ENCODE results near the gene PPP3R1. TPM values are rescaled to one million over a fixed set of nuclear protein-coding genes. Genes with fewer than 3 reads are reported as not detected.

Gene PPP3R1
- 10 to 100 TPM; 65.4 to 66.0 TPM for total RNA-seq

GRCh38 chr2:68252400-68253218, at the start of gene PPP3R1:
Gene PPP3R1 (minus strand): TSS chr2:68252532. CDS start chr2:68252127, 405 bp downstream.
- peaks cover 26% of the 10 kb centered on the region for H3K4me1 Mint-ChIP-seq
- DNase-seq (peak; percentile 95), ATAC-seq (ENCODE audit: low read depth) (peak; percentile 89)
- no peaks in the 10 kb centered on the region for H3K27me3 Mint-ChIP-seq
- POLR2A ChIA-PET: interaction anchor here (0.6 to 1.6 kb wide), 10 partner anchors 52 to 684 kb away, joined by 3 to 12 read pairs (median 4); partner anchors contain the start of genes APLF and PNO1
- H3K36me3 Mint-ChIP-seq: peaks cover 13% of the 10 kb centered on the region
- H3K27ac Mint-ChIP-seq: peak within 1 kb of the TSS; percentile 97
- peak within 1 kb of the TSS; percentile 98 for H3K4me3 Mint-ChIP-seq
- H3K9me3 Mint-ChIP-seq: no peaks in the 10 kb centered on the region

GRCh38 chr2:68295516-68295915, 43.2 kb upstream of the PPP3R1 start:
- peaks cover 17% of the 10 kb centered on the region for H3K27me3 Mint-ChIP-seq
- ATAC-seq (ENCODE audit: low read depth) (no peak), DNase-seq (no peak)
- POLR2A ChIA-PET: interaction anchor here (0.6 kb wide), 1 partner anchor 144 kb away, joined by 3 read pairs; no protein-coding TSS in a partner anchor
- H3K27ac Mint-ChIP-seq: no peak overlapping the region
- H3K4me3 Mint-ChIP-seq: no peak overlapping the region
- no peaks in the 10 kb centered on the region for H3K9me3 Mint-ChIP-seq
- peaks cover 6% of the 10 kb centered on the region for H3K4me1 Mint-ChIP-seq
- H3K36me3 Mint-ChIP-seq: no peaks in the 10 kb centered on the region

GRCh38 chr2:68294913-68295312, 42.6 kb upstream of the PPP3R1 start:
- H3K9me3 Mint-ChIP-seq: no peaks in the 10 kb centered on the region
- ATAC-seq (ENCODE audit: low read depth) (no peak), DNase-seq (no peak)
- H3K4me3 Mint-ChIP-seq: no peak overlapping the region
- POLR2A ChIA-PET: no interaction called here
- peaks cover 6% of the 10 kb centered on the region for H3K4me1 Mint-ChIP-seq
- H3K36me3 Mint-ChIP-seq: no peaks in the 10 kb centered on the region
- H3K27ac Mint-ChIP-seq: no peak overlapping the region
- H3K27me3 Mint-ChIP-seq: peaks cover 19% of the 10 kb centered on the region

GRCh38 chr2:68294187-68294586, 41.9 kb upstream of the PPP3R1 start:
- ATAC-seq (ENCODE audit: low read depth) (no peak), DNase-seq (no peak)
- POLR2A ChIA-PET: no interaction called here
- H3K36me3 Mint-ChIP-seq: no peaks in the 10 kb centered on the region
- H3K4me3 Mint-ChIP-seq: no peak overlapping the region
- peaks cover 13% of the 10 kb centered on the region for H3K27me3 Mint-ChIP-seq
- H3K4me1 Mint-ChIP-seq: peaks cover 6% of the 10 kb centered on the region
- no peaks in the 10 kb centered on the region for H3K9me3 Mint-ChIP-seq
- no peak overlapping the region for H3K27ac Mint-ChIP-seq

DNA sequence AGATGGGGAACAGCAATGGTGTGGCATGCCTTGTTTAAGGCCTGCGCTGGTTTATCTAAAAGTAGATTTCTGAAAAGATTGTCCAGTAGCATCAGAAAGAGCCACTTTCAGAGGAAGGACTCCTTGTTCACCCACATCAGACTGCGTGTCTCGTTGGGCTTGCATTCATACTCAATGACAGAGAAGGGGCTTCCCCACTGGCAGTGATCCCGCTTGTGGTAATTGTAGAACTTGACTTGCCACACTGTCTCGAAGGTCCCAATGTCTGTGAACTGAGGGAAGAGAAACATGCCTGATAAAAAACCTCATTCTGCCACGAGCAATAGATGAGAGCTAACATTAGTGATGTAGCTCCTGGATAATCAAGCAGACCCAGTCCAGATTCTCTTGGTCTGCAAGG, 41.4 kb upstream of the PPP3R1 start:
- no peak for ATAC-seq (ENCODE audit: low read depth)
- POLR2A ChIA-PET: no interaction called here
- H3K36me3 Mint-ChIP-seq: no peaks in the 10 kb centered on the region
- H3K27ac Mint-ChIP-seq: no peak overlapping the region
- peaks cover 13% of the 10 kb centered on the region for H3K27me3 Mint-ChIP-seq
- H3K4me3 Mint-ChIP-seq: no peak overlapping the region
- no peaks in the 10 kb centered on the region for H3K9me3 Mint-ChIP-seq
- peaks cover 6% of the 10 kb centered on the region for H3K4me1 Mint-ChIP-seq
- no peak for DNase-seq

DNA sequence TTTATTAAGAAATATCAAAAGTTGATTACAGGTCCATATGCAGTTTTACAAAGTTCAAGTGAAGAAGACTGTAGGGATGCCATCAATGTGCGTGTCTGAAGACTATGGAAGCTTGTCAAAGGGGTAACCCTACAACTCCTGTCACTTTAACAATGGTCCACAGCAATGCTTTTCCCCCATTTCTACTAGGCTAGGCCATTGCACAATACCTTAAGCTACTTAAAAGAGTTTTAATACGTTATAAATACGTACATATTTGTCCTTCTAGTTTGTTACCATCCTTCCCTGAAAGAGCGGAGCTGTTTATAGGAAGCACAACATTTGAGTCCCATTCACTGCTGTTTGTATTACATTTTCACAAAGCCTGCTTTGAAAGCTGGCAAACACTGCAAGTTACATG, 40.7 kb upstream of the PPP3R1 start:
- DNase-seq (no peak), ATAC-seq (ENCODE audit: low read depth) (no peak)
- Mint-ChIP-seq H3K4me3 (no peak overlapping the region), H3K9me3 (no peaks in the 10 kb centered on the region), H3K4me1 (peaks cover 6% of the 10 kb centered on the region), H3K27me3 (peaks cover 20% of the 10 kb centered on the region), H3K36me3 (no peaks in the 10 kb centered on the region), H3K27ac (no peak overlapping the region)
- POLR2A ChIA-PET: no interaction called here

- Mint-ChIP-seq H3K27me3 (peaks cover 28% of the 10 kb centered on the region), H3K4me1 (peaks cover 6% of the 10 kb centered on the region), H3K9me3 (no peaks in the 10 kb centered on the region), H3K36me3 (no peaks in the 10 kb centered on the region), H3K27ac (no peak overlapping the region), H3K4me3 (no peak overlapping the region)
- no peak for ATAC-seq (ENCODE audit: low read depth)
- POLR2A ChIA-PET: no interaction called here
- DNase-seq: no peak
These were observed 39.9 kb upstream of the PPP3R1 start for GRCh38 chr2:68292108-68292710.

DNA sequence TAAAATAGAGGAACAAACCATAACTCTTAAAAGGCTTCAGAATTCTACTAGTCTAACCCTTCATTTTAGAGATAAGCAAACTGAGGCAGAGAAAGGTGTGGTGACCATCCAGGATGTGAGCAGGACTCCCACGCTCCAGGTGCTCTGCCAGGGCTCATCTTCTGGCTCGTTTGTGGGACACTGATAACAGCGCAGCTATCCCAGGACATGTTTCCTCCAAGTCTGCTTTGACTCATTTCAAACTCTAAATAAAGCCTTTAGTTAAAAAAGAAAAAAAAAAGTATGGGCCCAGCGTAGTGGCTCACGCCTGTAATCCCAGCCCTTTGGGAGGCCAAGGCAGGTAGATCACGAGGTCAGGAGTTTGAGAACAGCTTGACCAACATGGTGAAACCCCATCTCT, 39.0 kb upstream of the PPP3R1 start:
- peaks cover 6% of the 10 kb centered on the region for H3K4me1 Mint-ChIP-seq
- H3K36me3 Mint-ChIP-seq: no peaks in the 10 kb centered on the region
- POLR2A ChIA-PET: no interaction called here
- H3K9me3 Mint-ChIP-seq: no peaks in the 10 kb centered on the region
- no peak overlapping the region for H3K27ac Mint-ChIP-seq
- H3K27me3 Mint-ChIP-seq: peaks cover 36% of the 10 kb centered on the region
- H3K4me3 Mint-ChIP-seq: no peak overlapping the region
- ATAC-seq (ENCODE audit: low read depth) (no peak), DNase-seq (no peak)

DNA sequence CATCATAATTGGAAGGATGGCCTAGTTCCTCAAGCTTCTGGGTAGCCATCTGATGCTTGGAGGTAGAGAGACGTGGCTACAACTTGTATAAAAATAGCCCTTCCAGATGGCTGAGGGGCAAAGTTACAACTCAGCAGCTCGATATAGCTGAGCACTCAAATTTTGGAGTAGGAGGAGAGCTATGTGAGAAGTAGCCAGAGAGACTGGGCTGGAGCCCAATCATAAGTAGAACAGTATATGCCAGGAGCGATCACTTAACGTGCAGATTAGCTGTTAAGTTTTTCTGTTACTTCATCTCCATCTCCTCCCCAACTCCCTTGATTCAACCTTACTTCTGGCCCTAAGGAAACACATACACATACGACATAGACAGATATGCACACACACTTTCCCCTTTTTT, 38.6 kb upstream of the PPP3R1 start:
- peaks cover 6% of the 10 kb centered on the region for H3K4me1 Mint-ChIP-seq
- no peak overlapping the region for H3K4me3 Mint-ChIP-seq
- H3K9me3 Mint-ChIP-seq: no peaks in the 10 kb centered on the region
- no peak for ATAC-seq (ENCODE audit: low read depth)
- peaks cover 40% of the 10 kb centered on the region for H3K27me3 Mint-ChIP-seq
- H3K36me3 Mint-ChIP-seq: no peaks in the 10 kb centered on the region
- no peak for DNase-seq
- POLR2A ChIA-PET: no interaction called here
- H3K27ac Mint-ChIP-seq: no peak overlapping the region

DNA sequence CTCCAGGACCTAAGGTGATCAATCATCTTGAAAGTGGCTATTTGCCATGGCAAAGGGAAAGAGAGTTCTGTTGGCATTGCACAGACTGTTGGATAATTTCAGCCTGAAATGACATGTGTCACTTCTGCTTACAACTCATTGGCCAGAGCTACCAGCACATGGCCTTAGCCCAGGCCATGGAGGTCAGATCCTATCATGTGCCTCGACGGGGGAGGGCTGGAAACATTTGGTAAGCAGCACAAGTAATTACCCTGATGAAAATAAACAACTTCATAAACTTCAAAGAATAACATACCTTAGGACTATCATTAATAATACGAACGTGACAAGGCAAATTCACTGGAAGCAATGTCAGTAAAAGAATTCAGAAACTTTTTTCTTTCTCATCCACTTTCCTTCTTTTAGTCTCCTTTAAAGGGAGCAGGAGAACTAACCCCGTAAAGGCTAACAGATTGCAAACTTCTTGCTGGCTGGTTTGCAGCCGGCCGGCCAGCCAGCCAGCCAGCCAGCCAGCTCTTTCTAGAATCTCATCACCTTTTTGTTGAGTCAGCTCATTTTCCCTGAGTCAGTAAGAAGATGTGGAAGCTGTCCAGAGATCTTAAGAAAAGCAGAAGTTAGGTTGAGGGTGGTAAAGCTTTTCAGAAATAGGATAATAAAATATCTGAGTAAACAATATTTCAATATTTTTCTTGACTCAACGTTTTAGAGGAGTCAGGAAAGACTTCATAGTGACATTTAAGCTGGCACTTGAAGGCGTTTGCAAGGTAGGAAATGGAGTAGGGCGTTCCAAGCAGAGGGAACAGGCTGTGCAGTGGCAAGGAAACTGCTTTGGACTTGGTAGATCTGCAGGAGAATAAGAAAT, 35.5 kb upstream of the PPP3R1 start:
- no peak overlapping the region for H3K27ac Mint-ChIP-seq
- no peak overlapping the region for H3K4me3 Mint-ChIP-seq
- ATAC-seq (ENCODE audit: low read depth): no peak
- no peaks in the 10 kb centered on the region for H3K4me1 Mint-ChIP-seq
- H3K27me3 Mint-ChIP-seq: peaks cover 57% of the 10 kb centered on the region
- no peaks in the 10 kb centered on the region for H3K9me3 Mint-ChIP-seq
- POLR2A ChIA-PET: no interaction called here
- no peak for DNase-seq
- H3K36me3 Mint-ChIP-seq: no peaks in the 10 kb centered on the region

- H3K9me3 Mint-ChIP-seq: no peaks in the 10 kb centered on the region
- no peak overlapping the region for H3K4me3 Mint-ChIP-seq
- H3K36me3 Mint-ChIP-seq: no peaks in the 10 kb centered on the region
- peaks cover 1% of the 10 kb centered on the region for H3K4me1 Mint-ChIP-seq
- no peak for ATAC-seq (ENCODE audit: low read depth)
- no peak for DNase-seq
- peaks cover 51% of the 10 kb centered on the region for H3K27me3 Mint-ChIP-seq
- POLR2A ChIA-PET: no interaction called here
- no peak overlapping the region for H3K27ac Mint-ChIP-seq
These were observed 32.6 kb upstream of the PPP3R1 start for GRCh38 chr2:68284896-68285295.

DNA sequence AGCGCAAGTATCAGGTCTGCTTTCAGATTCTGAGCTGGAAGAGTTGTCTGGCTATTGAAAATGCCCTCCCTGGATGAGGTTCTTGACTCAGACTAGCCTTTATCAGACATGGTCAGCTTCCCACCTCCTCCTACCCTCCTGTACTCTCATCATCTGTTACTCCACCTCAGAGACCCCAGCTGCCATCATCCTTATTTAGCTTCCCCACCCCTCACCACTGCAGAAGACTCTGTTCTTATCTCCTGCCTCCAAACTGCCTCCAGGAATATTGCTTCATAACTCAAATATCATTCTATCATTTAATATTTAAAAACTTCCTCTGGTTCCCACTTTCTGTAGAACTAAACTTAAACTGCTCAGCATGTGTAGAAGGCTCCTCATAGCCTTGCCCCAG, 31.1 kb upstream of the PPP3R1 start:
- POLR2A ChIA-PET: no interaction called here
- no peak overlapping the region for H3K4me3 Mint-ChIP-seq
- ATAC-seq (ENCODE audit: low read depth) (no peak), DNase-seq (no peak)
- H3K9me3 Mint-ChIP-seq: no peaks in the 10 kb centered on the region
- H3K27me3 Mint-ChIP-seq: peaks cover 47% of the 10 kb centered on the region
- H3K27ac Mint-ChIP-seq: no peak overlapping the region
- no peaks in the 10 kb centered on the region for H3K36me3 Mint-ChIP-seq
- H3K4me1 Mint-ChIP-seq: peaks cover 3% of the 10 kb centered on the region

- peaks cover 42% of the 10 kb centered on the region for H3K27me3 Mint-ChIP-seq
- H3K36me3 Mint-ChIP-seq: no peaks in the 10 kb centered on the region
- H3K27ac Mint-ChIP-seq: no peak overlapping the region
- DNase-seq: no peak
- peak; percentile 61 for ATAC-seq (ENCODE audit: low read depth)
- peaks cover 3% of the 10 kb centered on the region for H3K4me1 Mint-ChIP-seq
- no peaks in the 10 kb centered on the region for H3K9me3 Mint-ChIP-seq
- POLR2A ChIA-PET: no interaction called here
- H3K4me3 Mint-ChIP-seq: no peak overlapping the region
These were observed 30.6 kb upstream of the PPP3R1 start for GRCh38 chr2:68282811-68283418.
